ENCODE measurements around the gene GCHFR.

- TF ChIP-seq ZSCAN23 (tag by site-specific recombination; IDR thresholded peaks at IDR 0.05) (no peak), KLF9 (tag by site-specific recombination; IDR thresholded peaks at IDR 0.05; ENCODE audit: low read depth) (no peak), CTCF (tag by site-specific recombination; IDR thresholded peaks at IDR 0.05) (no peak), PBX3 (CRISPR knock-in tag; IDR thresholded peaks at IDR 0.05) (no peak), ZNF148 (tag by site-specific recombination; IDR thresholded peaks at IDR 0.05; ENCODE audit: borderline replicate concordance) (no peak), PRDM10 (tag by site-specific recombination; IDR thresholded peaks at IDR 0.05) (no peak), ZNF664 (tag by site-specific recombination; IDR thresholded peaks at IDR 0.05) (no peak), ZNF121 (tag by site-specific recombination; IDR thresholded peaks at IDR 0.05) (no peak), ZNF843 (tag by site-specific recombination; IDR thresholded peaks at IDR 0.05) (no peak), HIC1 (tag by site-specific recombination; IDR thresholded peaks at IDR 0.05) (no peak), YY1 (tag by site-specific recombination; IDR thresholded peaks at IDR 0.05) (no peak), ZNF354C (tag by site-specific recombination; IDR thresholded peaks at IDR 0.05; ENCODE audit: borderline replicate concordance, low read depth) (no peak), ZNF335 (tag by site-specific recombination; conservative IDR thresholded peaks at IDR 0.05) (no peak)
Observed at GRCh38 chr15:40716165-40716564, 47.7 kb upstream of the GCHFR start.

All from HEK293 (cell line).